Natural killer cell (primary cell): ENCODE data around the gene KDM1B. TPM values are rescaled to one million over a fixed set of nuclear protein-coding genes. Genes with fewer than 3 reads are reported as not detected.

ENCODE experiments used
- ATAC-seq, 3 donors: fragments of 150-1000 bp in 2 of 3; fragments of 200-7000 bp in 1 of 3; cut with Tn5 transposase; 1 replicate in 1 of 3; 2 replicates in 2 of 3; pipeline ENCODE4 v1.10.0; 2021; ENCODE audit warnings: mild to moderate bottlenecking in 2 of 3, moderate library complexity in 2 of 3
- DNase-seq, 2 donors: peaks; one replicate each; pipeline versions ENCODE4 v3.0.0 to v3.0.0-alpha.2; 2013 to 2021; ENCODE audit warnings: mixed read lengths in 1 of 2
- H3K27ac ChIP-seq: one replicate; pipeline ENCODE4 v1.5.1; 2013; ENCODE audit warnings: mild to moderate bottlenecking, low read length
- H3K27me3 ChIP-seq: one replicate; pipeline ENCODE4 v1.6.1; 2013; ENCODE audit warnings: low read length; ENCODE audit not compliant: control insufficient read depth, insufficient read depth
- H3K36me3 ChIP-seq: one replicate; pipeline ENCODE4 v1.6.1; 2013; ENCODE audit warnings: low read length; ENCODE audit not compliant: control insufficient read depth, insufficient read depth
- H3K4me1 ChIP-seq: one replicate; pipeline ENCODE4 v1.6.1; 2013; ENCODE audit warnings: low read length; ENCODE audit not compliant: control insufficient read depth, insufficient read depth
- H3K4me3 ChIP-seq: one replicate; pipeline ENCODE4 v1.5.1; 2013; ENCODE audit warnings: low read length
- H3K9me3 ChIP-seq: one replicate; pipeline ENCODE4 v1.6.1; 2013; ENCODE audit warnings: low read length; ENCODE audit not compliant: control insufficient read depth, insufficient read depth
- H3K27ac Mint-ChIP-seq, 2 donors: one replicate each; pipeline ENCODE4 v1.8.0; 2022; ENCODE audit warnings: mild to moderate bottlenecking in 2 of 2, mixed read lengths in 2 of 2, moderate library complexity in 1 of 2
- H3K27me3 Mint-ChIP-seq, 2 donors: one replicate each; pipeline ENCODE4 v1.8.0; 2022; ENCODE audit warnings: low read depth in 2 of 2, mixed read lengths in 2 of 2
- H3K36me3 Mint-ChIP-seq: one replicate; pipeline ENCODE4 v1.8.0; 2022; ENCODE audit warnings: mixed read lengths
- H3K4me1 Mint-ChIP-seq, 2 donors: one replicate each; pipeline ENCODE4 v1.8.0; 2022; ENCODE audit warnings: mixed read lengths in 2 of 2
- H3K4me3 Mint-ChIP-seq: one replicate; pipeline ENCODE4 v1.8.0; 2022; ENCODE audit warnings: mild to moderate bottlenecking, moderate library complexity, mixed read lengths
- H3K9me3 Mint-ChIP-seq, 2 donors: one replicate each; pipeline ENCODE4 v1.8.0; 2022; ENCODE audit warnings: mixed read lengths in 2 of 2
- CTCF ChIP-seq: fragments of 200-600 bp; IDR thresholded peaks from one replicate; pipeline ENCODE4 v1.8.0; 2022; ENCODE audit warnings: antibody characterized with exemption
- WGBS: methylation state at CpG from one replicate; pipeline ENCODE4 v1.1.7; 2013; ENCODE audit warnings: missing lambda C conversion rate; ENCODE audit not compliant: insufficient coverage; 5-methylcytosine and 5-hydroxymethylcytosine counted together
- intact Hi-C: fragments of 100-400 bp; cut with micrococcal nuclease; formaldehyde crosslinking; loops from one replicate; pipeline ENCODE4 v1.14.2; 2022
- total RNA-seq, 4 donors: library from RNA; stranded (reverse); fragments of 120-200 nt in 1 of 4; gene quantifications; one replicate each; pipeline versions ENCODE4 v1.2.3 to v1.2.4, GENCODE V29; 2013 to 2022

Gene KDM1B
- total RNA-seq, 3 donors from 2014 or later (not counting 1 experiment from before 2014, with no cell fraction given), result 12.7 to 13.3 (median 13.0) TPM

GRCh38 chr6:18246205-18246604 lies 91.0 kb downstream of the KDM1B start:
- H3K36me3 ChIP-seq, result peaks cover 55% of the 10 kb centered on the region
- no peak overlapping the region for H3K4me3 ChIP-seq
- Mint-ChIP-seq H3K27me3 (no peaks in the 10 kb centered on the region), H3K27ac (peak overlapping the region; percentile 58 to 65), H3K9me3 (no peaks in the 10 kb centered on the region), H3K4me3 (no peak overlapping the region), H3K4me1 (peaks cover 41 to 56% of the 10 kb centered on the region in 2 donors), H3K36me3 (peaks cover 7% of the 10 kb centered on the region)
- H3K4me1 ChIP-seq, result peaks cover 4% of the 10 kb centered on the region
- no peak for ATAC-seq
- intact Hi-C loops, result no loop called here
- H3K9me3 ChIP-seq, result no peaks in the 10 kb centered on the region
- H3K27ac ChIP-seq, result no peak overlapping the region
- no peak for TF ChIP-seq CTCF
- no peaks in the 10 kb centered on the region for H3K27me3 ChIP-seq
- no peak for DNase-seq

- no peak overlapping the region for H3K27ac Mint-ChIP-seq
- no peaks in the 10 kb centered on the region for H3K9me3 Mint-ChIP-seq
- TF ChIP-seq CTCF, result no peak
- no peaks in the 10 kb centered on the region for H3K27me3 Mint-ChIP-seq
- no peak overlapping the region for H3K4me3 Mint-ChIP-seq
- H3K4me1 Mint-ChIP-seq, result peaks cover 44 to 56% of the 10 kb centered on the region in 2 donors
- intact Hi-C loops, result no loop called here
- peaks cover 58% of the 10 kb centered on the region for H3K36me3 ChIP-seq
- no peaks in the 10 kb centered on the region for H3K27me3 ChIP-seq
- no peaks in the 10 kb centered on the region for H3K9me3 ChIP-seq
- ATAC-seq, result no peak
- H3K36me3 Mint-ChIP-seq, result peaks cover 15% of the 10 kb centered on the region
- DNase-seq, result no peak
- H3K27ac ChIP-seq, result no peak overlapping the region
- H3K4me3 ChIP-seq, result no peak overlapping the region
- H3K4me1 ChIP-seq, result peaks cover 4% of the 10 kb centered on the region
These were observed 91.8 kb downstream of the KDM1B start for GRCh38 chr6:18247002-18247401.

- ATAC-seq (no peak), DNase-seq (no peak)
- WGBS, result 100% methylated on average over 2 of the region's 2 CpGs
- intact Hi-C loops, result no loop called here
- Mint-ChIP-seq H3K27ac (no peak overlapping the region), H3K27me3 (no peaks in the 10 kb centered on the region), H3K9me3 (no peaks in the 10 kb centered on the region), H3K4me1 (peaks cover 31 to 41% of the 10 kb centered on the region in 2 donors), H3K36me3 (peaks cover 15% of the 10 kb centered on the region), H3K4me3 (no peak overlapping the region)
- Histone ChIP-seq H3K4me1 (peaks cover 4% of the 10 kb centered on the region), H3K4me3 (no peak overlapping the region), H3K36me3 (peaks cover 56% of the 10 kb centered on the region), H3K27me3 (no peaks in the 10 kb centered on the region), H3K9me3 (no peaks in the 10 kb centered on the region), H3K27ac (no peak overlapping the region)
- TF ChIP-seq CTCF, result no peak
These were observed 93.5 kb downstream of the KDM1B start for GRCh38 chr6:18248698-18249097.

- 96% methylated on average over 4 of the region's 4 CpGs for WGBS
- peaks cover 4% of the 10 kb centered on the region for H3K4me1 ChIP-seq
- H3K4me3 ChIP-seq, result no peak overlapping the region
- no peak for TF ChIP-seq CTCF
- no peaks in the 10 kb centered on the region for H3K9me3 ChIP-seq
- H3K4me3 Mint-ChIP-seq, result no peak overlapping the region
- no peak overlapping the region for H3K27ac ChIP-seq
- no peak for ATAC-seq
- H3K36me3 Mint-ChIP-seq, result peaks cover 15% of the 10 kb centered on the region
- peaks cover 29 to 39% of the 10 kb centered on the region in 2 donors for H3K4me1 Mint-ChIP-seq
- H3K27ac Mint-ChIP-seq, result no peak overlapping the region
- H3K27me3 ChIP-seq, result no peaks in the 10 kb centered on the region
- H3K9me3 Mint-ChIP-seq, result no peaks in the 10 kb centered on the region
- peaks cover 59% of the 10 kb centered on the region for H3K36me3 ChIP-seq
- DNase-seq, result no peak
- intact Hi-C loops, result no loop called here
- H3K27me3 Mint-ChIP-seq, result no peaks in the 10 kb centered on the region
These were observed 94.0 kb downstream of the KDM1B start for GRCh38 chr6:18249271-18249670.
